ENCODE measurements around the gene GBA3. TPM values are rescaled to one million over a fixed set of nuclear protein-coding genes. Genes with fewer than 3 reads are reported as not detected.

The GBA3 gene
- total and polyA plus RNA-seq, 2 of the 8 experiments (the other 6 are each of a cell fraction or from before 2014, with no cell fraction given) = not detected

GRCh38 chr4:22848332-22848731, 155.6 kb downstream of the GBA3 start:
- Histone ChIP-seq H3K14ac (ENCODE audit: insufficient read length) (no peak overlapping the region), H4K8ac (ENCODE audit: extremely low read depth, insufficient read depth, low read length) (no peak overlapping the region), H3K23me2 (ENCODE audit: low read depth, low read length) (no peaks in the 10 kb centered on the region), H2AFZ (ENCODE audit: low read length) (no peak overlapping the region), H3K9me3 (ENCODE audit: insufficient read depth in 2 of 2, low read depth in 1 of 2, low read length in 1 of 2) (no peaks in the 10 kb centered on the region), H3K79me1 (ENCODE audit: low read depth, low read length) (no peaks in the 10 kb centered on the region), H2BK20ac (ENCODE audit: low read length) (no peak overlapping the region), H4K91ac (replicated peaks; ENCODE audit: insufficient read length, low read length) (no peak overlapping the region), H4K5ac (ENCODE audit: insufficient read length, low read depth, low read length) (no peak overlapping the region), H3K27ac (ENCODE audit: low read depth, low read length) (no peak overlapping the region), H2BK5ac (ENCODE audit: low read depth, low read length) (no peak overlapping the region), H3K56ac (replicated peaks; ENCODE audit: insufficient read length, low read depth, low read length) (no peak overlapping the region), H3K9ac (replicated peaks in 1 of 4; ENCODE audit: extremely low read depth in 1 of 4, low read depth in 3 of 4, low read length in 3 of 4) (no peak overlapping the region), H2BK15ac (ENCODE audit: low read length) (no peak overlapping the region), H3K18ac (ENCODE audit: extremely low read depth, low read length) (no peak overlapping the region), H3K4me2 (ENCODE audit: insufficient read depth in 1 of 2, low read depth in 2 of 2, low read length in 2 of 2) (no peak overlapping the region), H3K36me3 (ENCODE audit: control insufficient read depth in 2 of 4, insufficient read depth in 4 of 4, low read length in 3 of 4) (no peaks in the 10 kb centered on the region), H3K23ac (ENCODE audit: insufficient read length) (no peak overlapping the region), H2AK5ac (ENCODE audit: low read depth, low read length) (no peak overlapping the region), H3K27me3 (replicated peaks in 1 of 4; ENCODE audit: control insufficient read depth in 3 of 4, extremely low read depth in 1 of 4, insufficient read depth in 3 of 4, low read length in 3 of 4) (no peaks in the 10 kb centered on the region), H4K20me1 (replicated peaks in 1 of 2; ENCODE audit: control insufficient read depth in 1 of 2, insufficient read depth in 2 of 2, low read length in 2 of 2) (no peaks in the 10 kb centered on the region), H3K4ac (replicated peaks; ENCODE audit: insufficient read length, low read depth, low read length) (no peak overlapping the region), H2BK12ac (ENCODE audit: low read depth, low read length) (no peak overlapping the region), H3K79me2 (ENCODE audit: control insufficient read depth in 1 of 2, insufficient read depth in 2 of 2, low read length in 2 of 2) (no peaks in the 10 kb centered on the region), H2BK120ac (replicated peaks; ENCODE audit: low read depth, low read length) (no peak overlapping the region), H3K4me3 (ENCODE audit: extremely low read depth in 1 of 4, insufficient read depth in 2 of 4, low read depth in 3 of 4, low read length in 4 of 4) (no peak overlapping the region), H3K4me1 (replicated peaks in 1 of 4; ENCODE audit: control insufficient read depth in 3 of 4, insufficient read depth in 4 of 4, low read length in 3 of 4) (no peaks in the 10 kb centered on the region)
- ChIA-PET POLR2A (ENCODE audit: partially characterized antibody) (no interaction called here), CTCF (ENCODE audit: partially characterized antibody) (no interaction called here)
- DNase-seq (ENCODE audit: low read depth in 1 of 2, low spot score in 2 of 2) (no peak), FAIRE-seq (no peak)
- WGBS, 2 experiments (ENCODE audit: extremely low coverage in 1 of 2, insufficient coverage in 1 of 2, insufficient read length in 1 of 2, insufficient replicate concordance in 2 of 2, low coverage in 1 of 2, low lambda C conversion rate in 2 of 2, missing lambda C conversion rate in 1 of 2) = 67% methylated on average over 1 of the region's 1 CpG; no CpG with 5 or more reads in 1 of the 2 experiments
- TF ChIP-seq SRF (IDR thresholded peaks at IDR 0.05; ENCODE audit: low read depth, low read length) (no peak), KDM4A (IDR thresholded peaks at IDR 0.05; ENCODE audit: low read depth, low read length, severe bottlenecking) (no peak), SIRT6 (IDR thresholded peaks at IDR 0.05; ENCODE audit: low read length) (no peak), JUN (IDR thresholded peaks at IDR 0.05; ENCODE audit: low read depth, low read length) (no peak), NANOG (IDR thresholded peaks at IDR 0.05; ENCODE audit: insufficient read depth, low read depth, low read length, poor library complexity, severe bottlenecking) (no peak), RNF2 (IDR thresholded peaks at IDR 0.05; ENCODE audit: borderline replicate concordance, low read depth, low read length, missing control alignments, poor library complexity, severe bottlenecking) (no peak), CHD1 (IDR thresholded peaks at IDR 0.05; ENCODE audit: low read depth, low read length) (no peak), JUND (IDR thresholded peaks at IDR 0.05; ENCODE audit: low read length) (no peak), TAF7 (optimal IDR thresholded peaks at IDR 0.05; ENCODE audit: borderline replicate concordance, low read depth, low read length) (no peak), BCL11A (IDR thresholded peaks at IDR 0.05; ENCODE audit: low read depth in 2 of 2, low read length in 2 of 2) (no peak), ASH2L (IDR thresholded peaks at IDR 0.05; ENCODE audit: low read length) (no peak), ATF3 (IDR thresholded peaks at IDR 0.05; ENCODE audit: insufficient read depth, low read depth, low read length) (no peak), POLR2A (IDR thresholded peaks at IDR 0.05; ENCODE audit: control extremely low read depth in 1 of 2, low read depth in 2 of 2, low read length in 2 of 2) (no peak), CBX5 (IDR thresholded peaks at IDR 0.05; ENCODE audit: low read depth, low read length) (no peak), FOSL1 (IDR thresholded peaks at IDR 0.05; ENCODE audit: insufficient read depth, low read depth, low read length) (no peak)
